ENCODE measurements around the gene NUB1.

NUB1 gene

GRCh38 chr7:151346470-151346769 lies 4.8 kb downstream of the NUB1 start:
- Histone ChIP-seq H3K36me3 (replicated peaks in 1 of 2; ENCODE audit: control insufficient read depth in 2 of 2, insufficient read depth in 2 of 2, low read length in 2 of 2) (peaks cover 21 to 69% of the 10 kb centered on the region in 2 donors), H2AFZ (ENCODE audit: low read length) (no peak overlapping the region)

GRCh38 chr7:151347200-151347599 lies 5.6 kb downstream of the NUB1 start:
- Histone ChIP-seq H2AK5ac (ENCODE audit: low read depth, low read length) (no peak overlapping the region), H3K4me3 (ENCODE audit: low read length in 2 of 2) (no peak overlapping the region), H3K79me1 (ENCODE audit: low read depth, low read length) (peaks cover 3% of the 10 kb centered on the region), H3K18ac (ENCODE audit: low read length) (no peak overlapping the region), H3K14ac (ENCODE audit: low read length) (no peak overlapping the region), H3K9me3 (replicated peaks in 1 of 2; ENCODE audit: control insufficient read depth in 2 of 2, insufficient read depth in 1 of 2, low read depth in 1 of 2, low read length in 2 of 2) (peaks cover 0 to 2% of the 10 kb centered on the region in 2 donors), H3K27ac (replicated peaks; ENCODE audit: low read length) (no peak overlapping the region), H4K8ac (ENCODE audit: low read depth, low read length) (no peak overlapping the region), H3K36me3 (replicated peaks in 1 of 2; ENCODE audit: control insufficient read depth in 2 of 2, insufficient read depth in 2 of 2, low read length in 2 of 2) (peaks cover 28 to 77% of the 10 kb centered on the region in 2 donors), H3K4me2 (ENCODE audit: insufficient read depth, low read length, poor library complexity, severe bottlenecking) (no peak overlapping the region), H4K91ac (ENCODE audit: low read depth, low read length, poor library complexity) (no peak overlapping the region), H3K27me3 (ENCODE audit: control insufficient read depth in 3 of 3, insufficient read depth in 3 of 3, low read depth in 1 of 3, low read length in 3 of 3) (peaks cover 0 to 2% (median 0%) of the 10 kb centered on the region in 3 experiments), H3K4me1 (ENCODE audit: control insufficient read depth in 2 of 2, insufficient read depth in 1 of 2, low read depth in 1 of 2, low read length in 2 of 2) (peaks cover 0 to 7% of the 10 kb centered on the region in 2 donors), H2BK12ac (ENCODE audit: low read length) (no peak overlapping the region), H2AFZ (ENCODE audit: low read length) (no peak overlapping the region), H2BK15ac (ENCODE audit: low read length) (no peak overlapping the region), H2BK5ac (ENCODE audit: low read length) (no peak overlapping the region), H3K9ac (ENCODE audit: low read depth, low read length, poor library complexity) (no peak overlapping the region), H3K23ac (ENCODE audit: low read depth, low read length, poor library complexity) (no peak overlapping the region), H3K4ac (ENCODE audit: low read length) (no peak overlapping the region), H2BK120ac (ENCODE audit: low read depth, low read length) (no peak overlapping the region)
- WGBS, 2 donors (ENCODE audit: extremely low coverage in 2 of 2, insufficient read length in 2 of 2, insufficient replicate concordance in 1 of 2): no CpG with 5 or more reads among the region's 6 CpGs
- no peak for DNase-seq (ENCODE audit: low spot score)

More at GRCh38 chr7:151346470-151346769, 4.8 kb downstream of the NUB1 start:
- H4K8ac ChIP-seq (ENCODE audit: low read depth, low read length): no peak overlapping the region
- no peak overlapping the region for H3K9ac ChIP-seq (ENCODE audit: low read depth, low read length, poor library complexity)
- H3K4me1 ChIP-seq (ENCODE audit: control insufficient read depth in 2 of 2, insufficient read depth in 1 of 2, low read depth in 1 of 2, low read length in 2 of 2): peaks cover 0 to 7% of the 10 kb centered on the region in 2 donors
- H3K18ac ChIP-seq (ENCODE audit: low read length): no peak overlapping the region
- no peak overlapping the region for H3K23ac ChIP-seq (ENCODE audit: low read depth, low read length, poor library complexity)
- H4K91ac ChIP-seq (ENCODE audit: low read depth, low read length, poor library complexity): no peak overlapping the region
- H3K4me2 ChIP-seq (ENCODE audit: insufficient read depth, low read length, poor library complexity, severe bottlenecking): no peak overlapping the region
- no peak overlapping the region for H3K14ac ChIP-seq (ENCODE audit: low read length)
- no peak for DNase-seq (ENCODE audit: low spot score)
- no peak overlapping the region for H2AK5ac ChIP-seq (ENCODE audit: low read depth, low read length)
- no peak overlapping the region for H2BK12ac ChIP-seq (ENCODE audit: low read length)
- no peak overlapping the region for H2BK5ac ChIP-seq (ENCODE audit: low read length)
- H3K79me1 ChIP-seq (ENCODE audit: low read depth, low read length): peaks cover 5% of the 10 kb centered on the region
- H3K27me3 ChIP-seq (ENCODE audit: control insufficient read depth in 3 of 3, insufficient read depth in 3 of 3, low read depth in 1 of 3, low read length in 3 of 3): peaks cover 0 to 2% (median 0%) of the 10 kb centered on the region in 3 experiments
- H2BK15ac ChIP-seq (ENCODE audit: low read length): no peak overlapping the region
- H3K4me3 ChIP-seq (ENCODE audit: low read length in 2 of 2): no peak overlapping the region
- no peak overlapping the region for H3K27ac ChIP-seq (replicated peaks; ENCODE audit: low read length)
- no peak overlapping the region for H3K4ac ChIP-seq (ENCODE audit: low read length)
- H2BK120ac ChIP-seq (ENCODE audit: low read depth, low read length): no peak overlapping the region
- peaks cover 0 to 2% of the 10 kb centered on the region in 2 donors for H3K9me3 ChIP-seq (replicated peaks in 1 of 2; ENCODE audit: control insufficient read depth in 2 of 2, insufficient read depth in 1 of 2, low read depth in 1 of 2, low read length in 2 of 2)
- WGBS, 2 donors (ENCODE audit: extremely low coverage in 2 of 2, insufficient read length in 2 of 2, insufficient replicate concordance in 1 of 2): no CpG with 5 or more reads among the region's 2 CpGs

DNA sequence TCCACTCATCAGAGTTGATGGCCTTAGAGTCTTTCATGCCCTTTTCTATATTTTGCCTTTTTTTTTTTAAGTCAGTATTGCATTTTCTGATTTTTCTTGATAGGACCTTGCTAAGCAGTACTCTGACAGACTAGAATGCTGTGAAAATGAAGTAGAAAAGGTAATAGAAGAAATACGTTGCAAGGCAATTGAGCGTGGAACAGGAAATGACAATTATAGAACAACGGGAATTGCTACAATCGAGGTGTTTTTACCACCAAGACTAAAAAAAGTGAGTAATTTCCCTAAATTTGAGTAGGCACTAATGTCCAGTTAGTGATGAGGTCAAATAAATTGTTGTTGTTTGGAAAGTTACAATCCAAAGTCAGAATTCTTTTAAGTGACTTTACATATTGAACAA lies 7.4 kb downstream of the NUB1 start:
- H3K18ac ChIP-seq (ENCODE audit: low read length): no peak overlapping the region
- peaks cover 0 to 3% of the 10 kb centered on the region in 2 donors for H3K4me1 ChIP-seq (ENCODE audit: control insufficient read depth in 2 of 2, insufficient read depth in 1 of 2, low read depth in 1 of 2, low read length in 2 of 2)
- DNase-seq (ENCODE audit: low spot score): no peak
- no CpG with 5 or more reads among the region's 4 CpGs for WGBS, 2 donors (ENCODE audit: extremely low coverage in 2 of 2, insufficient read length in 2 of 2, insufficient replicate concordance in 1 of 2)
- no peak overlapping the region for H4K8ac ChIP-seq (ENCODE audit: low read depth, low read length)
- no peaks in the 10 kb centered on the region for H3K27me3 ChIP-seq (ENCODE audit: control insufficient read depth in 3 of 3, insufficient read depth in 3 of 3, low read depth in 1 of 3, low read length in 3 of 3)
- H3K4me3 ChIP-seq (ENCODE audit: low read length in 2 of 2): no peak overlapping the region
- no peak overlapping the region for H2BK15ac ChIP-seq (ENCODE audit: low read length)
- no peak overlapping the region for H2BK5ac ChIP-seq (ENCODE audit: low read length)
- H2AFZ ChIP-seq (ENCODE audit: low read length): no peak overlapping the region
- peaks cover 36 to 91% of the 10 kb centered on the region in 2 donors for H3K36me3 ChIP-seq (replicated peaks in 1 of 2; ENCODE audit: control insufficient read depth in 2 of 2, insufficient read depth in 2 of 2, low read length in 2 of 2)
- H2BK12ac ChIP-seq (ENCODE audit: low read length): no peak overlapping the region
- H3K4ac ChIP-seq (ENCODE audit: low read length): no peak overlapping the region
- no peak overlapping the region for H4K91ac ChIP-seq (ENCODE audit: low read depth, low read length, poor library complexity)
- no peaks in the 10 kb centered on the region for H3K79me1 ChIP-seq (ENCODE audit: low read depth, low read length)
- no peak overlapping the region for H3K27ac ChIP-seq (replicated peaks; ENCODE audit: low read length)
- H3K9me3 ChIP-seq (replicated peaks in 1 of 2; ENCODE audit: control insufficient read depth in 2 of 2, insufficient read depth in 1 of 2, low read depth in 1 of 2, low read length in 2 of 2): no peaks in the 10 kb centered on the region
- H3K23ac ChIP-seq (ENCODE audit: low read depth, low read length, poor library complexity): no peak overlapping the region
- H2AK5ac ChIP-seq (ENCODE audit: low read depth, low read length): no peak overlapping the region
- H2BK120ac ChIP-seq (ENCODE audit: low read depth, low read length): no peak overlapping the region
- no peak overlapping the region for H3K4me2 ChIP-seq (ENCODE audit: insufficient read depth, low read length, poor library complexity, severe bottlenecking)
- H3K14ac ChIP-seq (ENCODE audit: low read length): no peak overlapping the region
- no peak overlapping the region for H3K9ac ChIP-seq (ENCODE audit: low read depth, low read length, poor library complexity)

DNA sequence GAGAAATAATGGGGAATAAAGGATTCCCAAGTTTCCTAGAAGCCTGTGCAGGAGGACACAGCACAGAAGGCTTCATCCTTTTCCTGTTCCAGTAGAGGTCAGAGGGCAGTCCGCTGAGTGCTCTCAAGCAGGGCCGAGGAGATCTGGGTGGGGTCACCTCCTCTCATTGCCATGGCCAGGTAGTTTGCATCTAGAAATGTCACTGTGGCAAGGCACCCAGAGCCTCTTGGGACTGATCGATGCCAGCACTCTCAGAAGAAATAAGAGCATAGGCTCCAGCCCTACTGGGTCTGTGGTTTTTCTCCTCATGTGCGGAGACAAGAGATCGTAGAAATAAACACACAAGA lies 7.9 kb downstream of the NUB1 start:
- WGBS, 2 donors (ENCODE audit: extremely low coverage in 2 of 2, insufficient read length in 2 of 2, insufficient replicate concordance in 1 of 2): no CpG with 5 or more reads among the region's 5 CpGs
- H3K4me3 ChIP-seq (ENCODE audit: low read length in 2 of 2): no peak overlapping the region
- H2AK5ac ChIP-seq (ENCODE audit: low read depth, low read length): no peak overlapping the region
- no peak overlapping the region for H3K9ac ChIP-seq (ENCODE audit: low read depth, low read length, poor library complexity)
- H3K79me1 ChIP-seq (ENCODE audit: low read depth, low read length): no peaks in the 10 kb centered on the region
- no peak overlapping the region for H2AFZ ChIP-seq (ENCODE audit: low read length)
- no peaks in the 10 kb centered on the region for H3K9me3 ChIP-seq (replicated peaks in 1 of 2; ENCODE audit: control insufficient read depth in 2 of 2, insufficient read depth in 1 of 2, low read depth in 1 of 2, low read length in 2 of 2)
- peaks cover 0 to 3% of the 10 kb centered on the region in 2 donors for H3K4me1 ChIP-seq (ENCODE audit: control insufficient read depth in 2 of 2, insufficient read depth in 1 of 2, low read depth in 1 of 2, low read length in 2 of 2)
- H4K91ac ChIP-seq (ENCODE audit: low read depth, low read length, poor library complexity): no peak overlapping the region
- H3K36me3 ChIP-seq (replicated peaks in 1 of 2; ENCODE audit: control insufficient read depth in 2 of 2, insufficient read depth in 2 of 2, low read length in 2 of 2): peaks cover 36 to 94% of the 10 kb centered on the region in 2 donors
- no peak overlapping the region for H2BK120ac ChIP-seq (ENCODE audit: low read depth, low read length)
- H3K27ac ChIP-seq (replicated peaks; ENCODE audit: low read length): no peak overlapping the region
- H2BK15ac ChIP-seq (ENCODE audit: low read length): no peak overlapping the region
- no peak overlapping the region for H3K4me2 ChIP-seq (ENCODE audit: insufficient read depth, low read length, poor library complexity, severe bottlenecking)
- no peaks in the 10 kb centered on the region for H3K27me3 ChIP-seq (ENCODE audit: control insufficient read depth in 3 of 3, insufficient read depth in 3 of 3, low read depth in 1 of 3, low read length in 3 of 3)
- H3K23ac ChIP-seq (ENCODE audit: low read depth, low read length, poor library complexity): no peak overlapping the region
- no peak overlapping the region for H3K18ac ChIP-seq (ENCODE audit: low read length)
- no peak for DNase-seq (ENCODE audit: low spot score)
- no peak overlapping the region for H2BK12ac ChIP-seq (ENCODE audit: low read length)
- no peak overlapping the region for H4K8ac ChIP-seq (ENCODE audit: low read depth, low read length)
- H2BK5ac ChIP-seq (ENCODE audit: low read length): no peak overlapping the region
- H3K4ac ChIP-seq (ENCODE audit: low read length): no peak overlapping the region
- H3K14ac ChIP-seq (ENCODE audit: low read length): no peak overlapping the region

Measured in neuronal stem cell (in vitro differentiated cells).